GM18951 (cell line): Measurements from ENCODE around the gene FBXW5.
A peak's percentile ranks its signal among the peaks of the same experiment; 100 is the strongest.

Source experiments
- POLR2A ChIP-seq: IDR thresholded peaks from 4 replicates; pipeline ENCODE4 v1.6.1; 2011; ENCODE audit warnings: mild to moderate bottlenecking; ENCODE audit not compliant: insufficient read length, insufficient read depth; ENCODE audit errors: extremely low read depth
- in situ Hi-C: fragments of 300-500 bp; cut with MboI; formaldehyde crosslinking; loops from one replicate; pipeline ENCODE4 v1.12.0; 2022; ENCODE audit warnings: low sequenced_read_pairs, mixed read lengths, inconsistent platforms; ENCODE audit not compliant: unreplicated experiment

FBXW5 gene

DNA sequence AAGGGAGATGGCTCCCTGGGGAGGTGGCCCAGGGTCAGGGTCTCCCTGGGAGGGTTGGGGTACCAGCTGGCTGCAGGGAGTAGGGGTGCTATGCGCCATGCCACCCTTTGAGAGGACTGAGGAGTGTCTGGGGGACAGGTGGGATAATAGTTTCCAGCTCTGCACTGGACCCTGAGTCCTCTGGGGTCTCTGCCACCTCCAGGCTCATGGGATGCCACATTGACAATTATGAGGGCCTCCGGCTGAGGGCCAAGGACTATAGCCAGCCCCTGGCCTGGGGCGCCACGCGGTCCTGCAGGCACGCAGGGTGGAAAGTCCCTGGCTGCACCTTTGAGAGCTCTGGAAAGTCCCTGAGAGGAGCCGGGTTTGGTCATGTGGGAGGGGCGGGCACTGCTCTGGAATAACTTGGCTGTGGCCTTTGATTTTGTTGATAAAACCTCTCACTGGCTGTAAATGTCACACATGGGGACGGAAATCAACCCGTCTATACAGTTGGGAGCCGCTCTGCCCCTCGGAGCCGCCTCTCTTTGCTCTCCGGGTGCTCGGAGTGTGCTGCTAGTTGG lies 42.2 kb downstream of the FBXW5 start:
- in situ Hi-C loops = no loop called here

GRCh38 chr9:136901516-136902258 lies 42.9 kb downstream of the FBXW5 start:
- peak; percentile 51 for TF ChIP-seq POLR2A
- in situ Hi-C loops = no loop called here

More for the DNA sequence above, 42.2 kb downstream of the FBXW5 start:
- TF ChIP-seq POLR2A = peak; percentile 42

DNA sequence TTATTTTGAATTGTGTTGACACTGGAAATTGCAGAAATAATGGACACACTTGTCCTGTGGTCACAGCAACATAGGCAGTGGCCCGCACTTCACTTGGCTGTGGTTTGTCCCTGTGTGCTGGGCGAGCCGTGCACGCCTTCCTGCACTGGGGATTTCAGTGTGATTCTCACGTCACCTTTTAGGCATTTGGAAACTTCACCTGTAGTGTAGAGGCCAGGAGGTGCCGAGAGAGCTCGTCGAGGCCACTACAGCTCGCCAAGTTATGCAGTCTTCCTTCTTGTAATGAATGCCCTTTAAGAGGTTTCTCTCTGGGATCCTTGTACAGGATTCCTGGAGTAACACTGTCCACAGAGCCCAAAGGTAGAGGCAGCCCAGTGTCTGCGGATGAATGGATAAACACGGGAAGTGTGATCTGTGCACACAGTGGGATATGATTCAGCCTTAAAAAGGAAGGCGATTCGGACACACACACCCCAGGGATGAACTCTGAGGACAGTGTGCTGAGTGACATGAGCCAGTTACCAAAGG lies 43.5 kb downstream of the FBXW5 start:
- TF ChIP-seq POLR2A = no peak
- in situ Hi-C loops = no loop called here

DNA sequence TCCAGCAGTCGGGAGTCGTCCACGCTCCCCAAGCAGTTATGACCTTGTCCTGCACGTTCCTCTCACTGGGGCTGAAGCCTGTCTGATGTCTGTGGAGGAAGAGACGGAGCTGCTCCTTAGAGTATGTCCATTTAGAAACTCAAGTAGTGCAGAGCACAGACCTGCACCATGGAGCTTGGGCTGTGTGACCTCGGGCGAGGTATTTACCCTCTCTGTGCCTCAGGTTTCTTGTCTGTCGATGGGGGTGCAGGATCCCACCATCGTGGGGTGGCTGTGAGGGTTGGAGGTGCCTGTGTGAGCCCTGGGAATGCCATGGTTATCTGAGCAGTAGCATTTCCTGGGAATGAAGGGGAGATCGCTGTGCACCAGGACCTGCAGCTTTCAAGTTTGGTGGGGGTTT lies 44.0 kb downstream of the FBXW5 start:
- in situ Hi-C loops = no loop called here
- no peak for TF ChIP-seq POLR2A

- in situ Hi-C loops = no loop called here
- no peak for TF ChIP-seq POLR2A
Measured at GRCh38 chr9:136899196-136899595, 45.3 kb downstream of the FBXW5 start.

DNA sequence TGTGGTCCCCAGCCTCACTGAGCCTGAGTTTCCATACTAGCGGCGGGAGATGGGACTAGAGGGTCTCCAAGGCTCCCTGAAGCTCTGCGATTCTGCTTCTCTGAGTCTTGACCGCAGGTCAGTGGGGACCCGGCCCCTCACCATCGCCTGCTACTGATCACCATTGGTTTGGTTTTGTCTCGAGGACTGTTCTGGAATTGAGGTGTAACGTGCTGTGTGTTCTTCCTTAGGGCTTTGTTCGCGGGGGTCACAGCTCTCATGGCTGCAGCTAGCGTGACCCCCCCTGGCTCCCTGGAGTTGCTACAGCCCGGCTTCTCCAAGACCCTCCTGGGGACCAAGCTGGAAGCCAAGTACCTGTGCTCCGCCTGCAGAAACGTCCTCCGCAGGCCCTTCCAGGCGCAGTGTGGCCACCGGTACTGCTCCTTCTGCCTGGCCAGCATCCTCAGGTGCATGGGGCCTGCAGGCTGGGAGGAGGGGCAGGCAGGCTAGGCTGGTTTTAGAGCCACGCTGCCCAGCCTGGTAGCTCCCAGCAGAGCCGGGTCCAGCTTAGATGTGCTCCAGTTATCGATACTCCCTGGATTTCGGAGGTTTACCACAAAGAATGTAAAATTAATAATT lies 45.9 kb downstream of the FBXW5 start:
- no peak for TF ChIP-seq POLR2A
- in situ Hi-C loops = no loop called here

DNA sequence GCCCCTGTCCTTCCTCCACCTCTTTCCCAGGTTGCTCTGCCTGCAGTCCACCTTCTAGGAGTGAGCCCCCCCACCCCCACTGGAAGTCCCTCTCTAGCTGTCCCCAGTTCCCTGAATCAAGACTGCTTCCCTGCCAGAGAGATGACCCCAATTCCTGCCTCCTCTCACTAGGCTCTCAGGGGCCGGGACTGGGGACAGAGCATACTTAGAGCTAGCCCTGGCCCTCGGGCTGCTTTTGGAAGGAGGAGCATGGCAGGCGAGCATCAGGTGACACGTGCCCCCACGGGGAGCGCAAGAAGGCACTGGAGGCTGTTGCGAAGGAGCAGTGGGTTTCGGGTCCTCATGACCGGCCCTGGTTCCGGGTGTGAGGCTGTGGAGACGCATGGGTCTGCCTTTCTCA lies 48.5 kb downstream of the FBXW5 start:
- no peak for TF ChIP-seq POLR2A
- in situ Hi-C loops = no loop called here

DNA sequence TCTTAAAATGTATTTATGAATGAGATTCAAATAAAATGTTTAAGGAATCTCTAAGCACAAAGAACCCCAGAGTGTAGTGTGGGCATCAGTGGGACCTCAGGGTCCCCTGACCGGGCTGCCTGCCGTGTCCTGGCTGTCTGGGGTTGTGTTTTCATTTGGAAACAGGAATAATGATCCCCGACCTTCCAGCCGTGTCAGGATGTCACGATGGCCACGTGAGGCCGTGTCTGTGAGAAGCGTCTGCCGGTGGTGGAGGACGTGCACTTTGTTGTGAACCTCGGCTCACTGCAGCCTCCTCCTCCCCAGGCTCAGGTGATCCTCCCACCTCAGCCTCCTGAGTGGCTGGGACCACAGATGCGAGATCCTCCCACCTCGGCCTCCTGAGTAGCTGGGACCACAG lies 53.9 kb downstream of the FBXW5 start:
- in situ Hi-C loops = no loop called here
- TF ChIP-seq POLR2A = no peak
